ENCODE data around the gene KDM6A.

GRCh38 chrX:45036161-45036560, 163.2 kb downstream of the KDM6A start:
- no peak for TF ChIP-seq CTCF (IDR thresholded peaks at IDR 0.05)
- no peak for TF ChIP-seq POLR2A (IDR thresholded peaks at IDR 0.05)

Measured in right lobe of liver (tissue), 4 donors.